Measurements from ENCODE around the gene IRAK2. TPM values are rescaled to one million over a fixed set of nuclear protein-coding genes. Genes with fewer than 3 reads are reported as not detected.

Gene IRAK2
- total RNA-seq, 2 experiments from 2014 or later, result 1.4 TPM

- no peaks in the 10 kb centered on the region for H4K20me1 ChIP-seq (ENCODE audit: insufficient read depth, low read length)
These were observed 15.5 kb upstream of the IRAK2 start for GRCh38 chr3:10149226-10149625.

GRCh38 chr3:10150987-10151386 lies 13.7 kb upstream of the IRAK2 start:
- no peaks in the 10 kb centered on the region for H4K20me1 ChIP-seq (ENCODE audit: insufficient read depth, low read length)
- H3K79me2 ChIP-seq (ENCODE audit: insufficient read depth, low read depth, low read length), result peaks cover 24% of the 10 kb centered on the region
- H3K4me1 ChIP-seq (ENCODE audit: insufficient read depth, low read length, poor library complexity, severe bottlenecking), result no peaks in the 10 kb centered on the region
- intact Hi-C loops (cut with micrococcal nuclease; ENCODE audit: unreplicated experiment), result no loop called here
- ChIA-PET POLR2A (interaction anchor here (0.7 to 0.9 kb wide), 4 partner anchors 72 to 590 kb away, joined by 3 read pairs; no protein-coding TSS in a partner anchor), CTCF (ENCODE audit: unreplicated experiment) (no interaction called here)
- H2AFZ ChIP-seq (ENCODE audit: low read length), result no peak overlapping the region
- no peak overlapping the region for H3K4me3 ChIP-seq (ENCODE audit: low read depth, low read length, poor library complexity, severe bottlenecking)
- no TSS peak for BruUV-seq (replicated peaks)
- no peak overlapping the region for H3K27ac ChIP-seq (ENCODE audit: low read depth, low read length, poor library complexity, severe bottlenecking)
- peaks cover 89% of the 10 kb centered on the region for H3K36me3 ChIP-seq (ENCODE audit: insufficient read depth, low read length)
- no peaks in the 10 kb centered on the region for H3K9me3 ChIP-seq (ENCODE audit: low read length)
- H3K9me2 ChIP-seq (ENCODE audit: insufficient read depth, low read length), result no peaks in the 10 kb centered on the region
- no peak overlapping the region for H3K4me2 ChIP-seq (ENCODE audit: low read length)
- DNase-seq (ENCODE audit: low spot score), result no peak
- TF ChIP-seq CTCF (conservative IDR thresholded peaks at IDR 0.05; ENCODE audit: low read length) (no peak), EZH2phosphoT487 (IDR thresholded peaks at IDR 0.05; ENCODE audit: borderline replicate concordance, low read depth, low read length) (no peak)

More at GRCh38 chr3:10149226-10149625, 15.5 kb upstream of the IRAK2 start:
- H3K4me3 ChIP-seq (ENCODE audit: low read depth, low read length, poor library complexity, severe bottlenecking), result no peak overlapping the region
- peaks cover 92% of the 10 kb centered on the region for H3K36me3 ChIP-seq (ENCODE audit: insufficient read depth, low read length)
- H3K9me2 ChIP-seq (ENCODE audit: insufficient read depth, low read length), result no peaks in the 10 kb centered on the region
- DNase-seq (ENCODE audit: low spot score), result no peak
- CTCF ChIA-PET (ENCODE audit: unreplicated experiment), result interaction anchor here (0.5 kb wide), 1 partner anchor 10 kb away, joined by 4 read pairs; no protein-coding TSS in a partner anchor
- no peak overlapping the region for H3K4me2 ChIP-seq (ENCODE audit: low read length)
- peaks cover 17% of the 10 kb centered on the region for H3K4me1 ChIP-seq (ENCODE audit: insufficient read depth, low read length, poor library complexity, severe bottlenecking)
- H3K79me2 ChIP-seq (ENCODE audit: insufficient read depth, low read depth, low read length), result peaks cover 42% of the 10 kb centered on the region
- POLR2A ChIA-PET, result no interaction called here
- BruUV-seq (replicated peaks), result no TSS peak
- TF ChIP-seq CTCF (conservative IDR thresholded peaks at IDR 0.05; ENCODE audit: low read length) (no peak), EZH2phosphoT487 (IDR thresholded peaks at IDR 0.05; ENCODE audit: borderline replicate concordance, low read depth, low read length) (no peak)
- intact Hi-C loops (cut with micrococcal nuclease; ENCODE audit: unreplicated experiment), result no loop called here
- no peak overlapping the region for H2AFZ ChIP-seq (ENCODE audit: low read length)
- H3K27ac ChIP-seq (ENCODE audit: low read depth, low read length, poor library complexity, severe bottlenecking), result no peak overlapping the region
- no peaks in the 10 kb centered on the region for H3K9me3 ChIP-seq (ENCODE audit: low read length)

DNA sequence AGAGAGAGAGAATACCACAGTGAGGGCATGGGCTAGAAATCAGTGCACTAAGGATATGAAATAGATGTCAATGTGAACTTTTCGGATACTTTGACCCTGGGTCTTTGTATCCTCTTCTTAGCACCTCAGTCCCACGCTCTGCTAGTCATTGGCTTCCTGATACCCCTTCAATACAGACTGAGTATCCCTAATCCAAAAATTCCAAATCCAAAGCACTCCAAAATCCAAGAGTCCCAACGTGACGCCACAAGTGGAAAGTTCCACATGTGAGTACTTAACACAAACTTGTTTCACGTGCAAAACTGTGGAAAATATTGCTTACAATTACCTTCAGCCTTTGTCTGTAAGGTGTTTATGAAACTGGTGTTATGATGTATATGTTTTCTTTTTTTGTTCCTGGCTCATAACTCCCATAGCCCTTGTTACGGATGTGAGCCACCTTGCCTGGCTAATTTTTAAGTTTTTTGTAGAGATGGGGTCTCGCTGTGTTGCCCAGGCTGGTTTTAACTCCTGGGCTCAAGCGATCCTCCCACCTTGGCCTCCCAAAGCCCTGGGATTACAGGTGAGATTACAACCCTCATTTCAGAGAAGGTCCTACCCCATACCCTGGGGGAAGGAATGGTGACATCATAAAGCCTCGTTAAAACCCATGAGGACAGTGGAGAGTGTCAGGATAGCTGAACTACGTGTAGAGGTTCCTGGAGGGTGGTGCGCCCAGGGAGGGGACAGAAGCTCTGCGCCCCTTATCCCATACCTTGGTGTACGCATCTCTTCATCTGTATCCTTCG lies 10.2 kb upstream of the IRAK2 start:
- POLR2A ChIA-PET, result no interaction called here

More for the DNA sequence above, 10.2 kb upstream of the IRAK2 start:
- Histone ChIP-seq H3K4me3 (ENCODE audit: low read depth, low read length, poor library complexity, severe bottlenecking) (no peak overlapping the region), H3K9me2 (ENCODE audit: insufficient read depth, low read length) (no peaks in the 10 kb centered on the region), H4K20me1 (ENCODE audit: insufficient read depth, low read length) (no peaks in the 10 kb centered on the region), H3K9me3 (ENCODE audit: low read length) (no peaks in the 10 kb centered on the region), H3K36me3 (ENCODE audit: insufficient read depth, low read length) (peaks cover 58% of the 10 kb centered on the region), H2AFZ (ENCODE audit: low read length) (no peak overlapping the region), H3K4me2 (ENCODE audit: low read length) (no peak overlapping the region), H3K27ac (ENCODE audit: low read depth, low read length, poor library complexity, severe bottlenecking) (no peak overlapping the region), H3K4me1 (ENCODE audit: insufficient read depth, low read length, poor library complexity, severe bottlenecking) (no peaks in the 10 kb centered on the region), H3K79me2 (ENCODE audit: insufficient read depth, low read depth, low read length) (peaks cover 3% of the 10 kb centered on the region; the same call in 1 of the 2 replicates)
- BruUV-seq (replicated peaks), result no TSS peak
- CTCF ChIA-PET (ENCODE audit: unreplicated experiment), result no interaction called here
- DNase-seq (ENCODE audit: low spot score), result no peak
- intact Hi-C loops (cut with micrococcal nuclease; ENCODE audit: unreplicated experiment), result no loop called here
- TF ChIP-seq EZH2phosphoT487 (IDR thresholded peaks at IDR 0.05; ENCODE audit: borderline replicate concordance, low read depth, low read length) (no peak), CTCF (conservative IDR thresholded peaks at IDR 0.05; ENCODE audit: low read length) (no peak)

Measured in OCI-LY7 (cell line).